Measurements from ENCODE around the gene SBF2. TPM values are rescaled to one million over a fixed set of nuclear protein-coding genes. Genes with fewer than 3 reads are reported as not detected.

SBF2 gene
- total and polyA plus RNA-seq, 2 donors (not counting 3 experiments of a cell fraction or from before 2014, with no cell fraction given), result 15.4 to 42.4 TPM

DNA sequence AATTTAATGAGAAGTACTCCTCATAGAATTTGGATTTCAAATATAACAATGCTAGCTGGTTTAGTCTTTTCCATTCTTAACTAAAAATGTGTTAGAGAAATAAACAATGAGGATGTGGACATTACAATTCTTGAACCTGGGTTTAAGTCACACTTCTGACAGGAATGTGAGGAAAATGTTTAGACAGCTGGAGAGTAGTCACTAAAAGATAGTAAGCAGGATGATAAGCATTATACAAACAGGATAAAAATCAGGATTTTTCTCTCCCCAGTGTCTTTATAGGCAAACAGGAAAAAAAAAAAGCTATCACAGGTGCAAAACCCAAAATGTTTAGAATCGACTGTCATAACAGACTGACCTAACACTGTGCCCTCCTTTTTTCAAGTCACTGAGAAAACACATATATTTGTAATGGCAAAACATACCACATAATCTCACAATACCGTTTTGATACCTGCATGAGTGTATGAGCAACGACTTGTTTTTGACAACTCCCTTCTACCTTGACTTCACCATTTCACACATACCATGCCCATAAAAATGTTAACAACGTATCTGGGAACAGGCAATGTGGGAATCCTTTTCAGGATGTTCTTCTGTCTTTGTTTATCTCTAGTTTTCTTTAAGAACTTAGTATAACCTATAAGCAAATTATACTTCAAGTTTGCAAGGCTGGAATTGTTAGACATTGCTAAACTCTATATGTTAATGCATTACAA lies 242.0 kb downstream of the SBF2 start:
- peaks cover 10% of the 10 kb centered on the region for H3K4me1 ChIP-seq (ENCODE audit: control insufficient read depth, extremely low read depth, insufficient read depth, low read length)
- no peak overlapping the region for H3K4me2 ChIP-seq (ENCODE audit: insufficient read depth, low read length)
- DNase-seq (ENCODE audit: low read depth, low spot score) (peak; percentile 66), FAIRE-seq (no peak)
- peaks cover 5% of the 10 kb centered on the region for H3K79me2 ChIP-seq (ENCODE audit: control insufficient read depth, insufficient read depth, low read length)
- no peak overlapping the region for H3K27ac ChIP-seq (ENCODE audit: insufficient read depth, low read depth, low read length)
- POLR2A ChIA-PET, result no interaction called here
- H3K9ac ChIP-seq (replicated peaks; ENCODE audit: extremely low read depth, insufficient read depth, low read length), result no peak overlapping the region
- H3K9me3 ChIP-seq (replicated peaks; ENCODE audit: control insufficient read depth, insufficient read depth, low read length), result no peaks in the 10 kb centered on the region
- dilution Hi-C loops (cut with MboI; ENCODE audit: extremely low pct_ligation_motif_present, low sequenced_read_pairs) (no loop called here), intact Hi-C loops (cut with micrococcal nuclease) (no loop called here)
- no peaks in the 10 kb centered on the region for H3K36me3 ChIP-seq (ENCODE audit: control insufficient read depth in 2 of 2, extremely low read depth in 1 of 2, insufficient read depth in 2 of 2, low read length in 2 of 2)
- no peaks in the 10 kb centered on the region for H3K27me3 ChIP-seq (ENCODE audit: control insufficient read depth in 2 of 2, insufficient read depth in 2 of 2, low read length in 2 of 2)
- H3K9me1 ChIP-seq (replicated peaks; ENCODE audit: control insufficient read depth, extremely low read depth, insufficient read depth, low read length), result no peaks in the 10 kb centered on the region
- H3K4me3 ChIP-seq (replicated peaks in 1 of 3; ENCODE audit: insufficient read depth in 1 of 3, low read depth in 1 of 3, low read length in 3 of 3), result no peak overlapping the region
- CTCF ChIA-PET, result interaction anchor here (1.7 kb wide), 1 partner anchor 292 kb away, joined by 6 read pairs; no protein-coding TSS in a partner anchor
- TF ChIP-seq POLR2AphosphoS5 (IDR thresholded peaks at IDR 0.05; ENCODE audit: insufficient read depth, low read depth, low read length), result no peak
- TF ChIP-seq, protein P1, sequence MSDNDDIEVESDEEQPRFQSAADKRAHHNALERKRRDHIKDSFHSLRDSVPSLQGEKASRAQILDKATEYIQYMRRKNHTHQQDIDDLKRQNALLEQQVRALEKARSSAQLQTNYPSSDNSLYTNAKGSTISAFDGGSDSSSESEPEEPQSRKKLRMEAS (IDR thresholded peaks at IDR 0.05; ENCODE audit: insufficient read depth, insufficient read length), result no peak
- no peak for TF ChIP-seq FOS (IDR thresholded peaks at IDR 0.05; ENCODE audit: borderline replicate concordance, insufficient read depth, low read length)
- TF ChIP-seq, protein P2, sequence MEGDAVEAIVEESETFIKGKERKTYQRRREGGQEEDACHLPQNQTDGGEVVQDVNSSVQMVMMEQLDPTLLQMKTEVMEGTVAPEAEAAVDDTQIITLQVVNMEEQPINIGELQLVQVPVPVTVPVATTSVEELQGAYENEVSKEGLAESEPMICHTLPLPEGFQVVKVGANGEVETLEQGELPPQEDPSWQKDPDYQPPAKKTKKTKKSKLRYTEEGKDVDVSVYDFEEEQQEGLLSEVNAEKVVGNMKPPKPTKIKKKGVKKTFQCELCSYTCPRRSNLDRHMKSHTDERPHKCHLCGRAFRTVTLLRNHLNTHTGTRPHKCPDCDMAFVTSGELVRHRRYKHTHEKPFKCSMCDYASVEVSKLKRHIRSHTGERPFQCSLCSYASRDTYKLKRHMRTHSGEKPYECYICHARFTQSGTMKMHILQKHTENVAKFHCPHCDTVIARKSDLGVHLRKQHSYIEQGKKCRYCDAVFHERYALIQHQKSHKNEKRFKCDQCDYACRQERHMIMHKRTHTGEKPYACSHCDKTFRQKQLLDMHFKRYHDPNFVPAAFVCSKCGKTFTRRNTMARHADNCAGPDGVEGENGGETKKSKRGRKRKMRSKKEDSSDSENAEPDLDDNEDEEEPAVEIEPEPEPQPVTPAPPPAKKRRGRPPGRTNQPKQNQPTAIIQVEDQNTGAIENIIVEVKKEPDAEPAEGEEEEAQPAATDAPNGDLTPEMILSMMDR (IDR thresholded peaks at IDR 0.05; ENCODE audit: extremely low read depth in 1 of 2, insufficient read depth in 1 of 2, low read depth in 1 of 2, low read length in 2 of 2), result no peak
- no peak for TF ChIP-seq POLR2A (IDR thresholded peaks at IDR 0.05; ENCODE audit: low read depth, low read length)
- TF ChIP-seq GATA2 (IDR thresholded peaks at IDR 0.05; ENCODE audit: insufficient read depth, insufficient read length, low read depth, low read length), result no peak
- TF ChIP-seq EZH2 (IDR thresholded peaks at IDR 0.05; ENCODE audit: borderline replicate concordance, low read depth, low read length, severe bottlenecking), result no peak
- TF ChIP-seq MYC (IDR thresholded peaks at IDR 0.05; ENCODE audit: low read depth, low read length), result no peak
- TF ChIP-seq JUN (IDR thresholded peaks at IDR 0.05; ENCODE audit: borderline replicate concordance, insufficient read depth, insufficient read length, low read depth), result no peak
- no TSS peak for BruUV-seq (replicated peaks)
- no peaks in the 10 kb centered on the region for H4K20me1 ChIP-seq (replicated peaks; ENCODE audit: control insufficient read depth, extremely low read depth, insufficient read depth, low read length)
- H2AFZ ChIP-seq (ENCODE audit: low read depth, low read length), result no peak overlapping the region
